HS-5 (cell line): Measurements from ENCODE around the gene USPL1.

Source experiments
- DNase-seq: peaks from one replicate; pipeline ENCODE4 v3.0.0-alpha.2; 2012; ENCODE audit warnings: low read depth

USPL1 gene

GRCh38 chr13:30664689-30665275 is 47.1 kb downstream of the USPL1 start:
- no peak for DNase-seq

- DNase-seq: no peak
Observed at GRCh38 chr13:30665638-30666037, 47.9 kb downstream of the USPL1 start.

GRCh38 chr13:30666113-30666512 is 48.4 kb downstream of the USPL1 start:
- DNase-seq: no peak

- no peak for DNase-seq
Observed at GRCh38 chr13:30667014-30667413, 49.3 kb downstream of the USPL1 start.

GRCh38 chr13:30668312-30668711 is 50.6 kb downstream of the USPL1 start:
- no peak for DNase-seq

GRCh38 chr13:30671271-30671815 is 53.6 kb downstream of the USPL1 start:
- no peak for DNase-seq

- peak; percentile 40 for DNase-seq
Observed at GRCh38 chr13:30673669-30674521, 56.2 kb downstream of the USPL1 start.

- DNase-seq: no peak
Observed at GRCh38 chr13:30675717-30676116, 58.0 kb downstream of the USPL1 start.

- no peak for DNase-seq
Observed at GRCh38 chr13:30676672-30677071, 59.0 kb downstream of the USPL1 start.

GRCh38 chr13:30679483-30680330 is 62.0 kb downstream of the USPL1 start:
- no peak for DNase-seq

GRCh38 chr13:30681843-30682242 is 64.1 kb downstream of the USPL1 start:
- no peak for DNase-seq

GRCh38 chr13:30685320-30685859 is 67.7 kb downstream of the USPL1 start:
- no peak for DNase-seq

- no peak for DNase-seq
Observed at GRCh38 chr13:30685987-30686386, 68.3 kb downstream of the USPL1 start.

GRCh38 chr13:30687601-30688000 is 69.9 kb downstream of the USPL1 start:
- DNase-seq: no peak

GRCh38 chr13:30689752-30690151 is 72.0 kb downstream of the USPL1 start:
- DNase-seq: no peak

- DNase-seq: peak; percentile 58
Observed at GRCh38 chr13:30690282-30691188, 72.8 kb downstream of the USPL1 start.

- no peak for DNase-seq
Observed at GRCh38 chr13:30692113-30692512, 74.4 kb downstream of the USPL1 start.

- no peak for DNase-seq
Observed at GRCh38 chr13:30696278-30697176, 78.8 kb downstream of the USPL1 start.

GRCh38 chr13:30697177-30697953 is 79.6 kb downstream of the USPL1 start:
- no peak for DNase-seq
